HL-60/S4 treated with retinoic acid at 250 ng/mL for 4 days and 3 days (cell line): ENCODE measurements around the gene SLA2.
"Not testable (repeated sequence)": the region's sequence is repeated elsewhere in the genome, so short reads cannot be mapped to it uniquely, and the experiment has no call there.

Source experiments
- in situ Hi-C: fragments of 300-500 bp; cut with MboI; formaldehyde crosslinking; loops from 2 replicates; pipeline ENCODE4 v1.7.0; 2022; ENCODE audit warnings: low sequenced_read_pairs

The SLA2 gene

GRCh38 chr20:36611625-36612024, 34.4 kb downstream of the SLA2 start:
- in situ Hi-C loops, result no loop called here

- in situ Hi-C loops, result not testable (repeated sequence)
Observed at GRCh38 chr20:36608388-36608728, 37.6 kb downstream of the SLA2 start.

- in situ Hi-C loops, result no loop called here
Observed at GRCh38 chr20:36607586-36608387, 38.2 kb downstream of the SLA2 start.

GRCh38 chr20:36606158-36607066, 39.6 kb downstream of the SLA2 start:
- in situ Hi-C loops, result no loop called here

- in situ Hi-C loops, result no loop called here
Observed at GRCh38 chr20:36605399-36606157, 40.4 kb downstream of the SLA2 start, which contains the start of gene RAB5IF. Gene RAB5IF (plus strand): TSS chr20:36605779. CDS start chr20:36605952, 173 bp downstream.

- in situ Hi-C loops, result no loop called here
Observed at GRCh38 chr20:36604952-36605398, 41.0 kb downstream of the SLA2 start.

- in situ Hi-C loops, result no loop called here
Observed at GRCh38 chr20:36601540-36601939, 44.5 kb downstream of the SLA2 start.

- in situ Hi-C loops, result no loop called here
Observed at GRCh38 chr20:36599912-36600345, 46.1 kb downstream of the SLA2 start.

GRCh38 chr20:36593347-36593929, 52.6 kb downstream of the SLA2 start:
- in situ Hi-C loops, result no loop called here

- in situ Hi-C loops, result no loop called here
Observed at GRCh38 chr20:36591854-36592641, 53.9 kb downstream of the SLA2 start.

- in situ Hi-C loops, result no loop called here
Observed at GRCh38 chr20:36591281-36591680, 54.7 kb downstream of the SLA2 start.

GRCh38 chr20:36587388-36588070, 58.5 kb downstream of the SLA2 start:
- in situ Hi-C loops, result no loop called here

- in situ Hi-C loops, result no loop called here
Observed at GRCh38 chr20:36585410-36586125, 60.4 kb downstream of the SLA2 start.

GRCh38 chr20:36584018-36584481, 61.9 kb downstream of the SLA2 start:
- in situ Hi-C loops, result no loop called here

- in situ Hi-C loops, result no loop called here
Observed at GRCh38 chr20:36582821-36583220, 63.2 kb downstream of the SLA2 start.

GRCh38 chr20:36582322-36582721, 63.7 kb downstream of the SLA2 start:
- in situ Hi-C loops, result no loop called here

GRCh38 chr20:36579996-36580545, 65.9 kb downstream of the SLA2 start:
- in situ Hi-C loops, result no loop called here

- in situ Hi-C loops, result no loop called here
Observed at GRCh38 chr20:36578356-36579041, 67.5 kb downstream of the SLA2 start.
